WTC11 (cell line): ENCODE measurements around the gene FES. TPM values are rescaled to one million over a fixed set of nuclear protein-coding genes. Genes with fewer than 3 reads are reported as not detected.

Experiments used
- ATAC-seq: fragments of 200-7000 bp; cut with Tn5 transposase; 2 replicates; pipeline ENCODE4 v1.10.0; 2021; ENCODE audit warnings: mild to moderate bottlenecking, moderate library complexity
- CTCF ChIA-PET: fragments of 300-600 bp; sonication (Branson Sonifier 250); formaldehyde crosslinking; loops from one replicate; lab custom pipeline; 2021; ENCODE audit warnings: antibody characterized with exemption; lab: Charles Lee
- POLR2A ChIA-PET: fragments of 350-600 bp; sonication (Branson Sonifier 250); formaldehyde crosslinking; loops from one replicate; lab custom pipeline; 2021; ENCODE audit warnings: antibody characterized with exemption; lab: Charles Lee
- DNase-seq: peaks from one replicate; pipeline ENCODE4 v3.0.0; 2021; ENCODE audit warnings: low spot score
- H3K27ac Mint-ChIP-seq: 2 replicates; pipeline ENCODE4 v1.8.0; 2021; ENCODE audit warnings: mixed read lengths
- H3K27me3 Mint-ChIP-seq: 2 replicates; pipeline ENCODE4 v1.8.0; 2021; ENCODE audit warnings: low read depth, mild to moderate bottlenecking, moderate library complexity, mixed read lengths
- H3K36me3 Mint-ChIP-seq: 2 replicates; pipeline ENCODE4 v1.8.0; 2021; ENCODE audit warnings: mixed read lengths
- H3K4me1 Mint-ChIP-seq: 2 replicates; pipeline ENCODE4 v1.8.0; 2022; ENCODE audit warnings: mixed read lengths
- H3K4me3 Mint-ChIP-seq: 2 replicates; pipeline ENCODE4 v1.8.0; 2021; ENCODE audit warnings: mild to moderate bottlenecking, moderate library complexity, mixed read lengths
- H3K9me3 Mint-ChIP-seq: 2 replicates; pipeline ENCODE4 v1.8.0; 2021; ENCODE audit warnings: mixed read lengths
- CREM ChIP-seq: sonication (generic); formaldehyde crosslinking; IDR thresholded peaks from 2 replicates; pipeline ENCODE4 v1.8.1; 2022; ENCODE audit warnings: mild to moderate bottlenecking, missing genetic modification reagents, moderate library complexity
- FOXK1 ChIP-seq: sonication (generic); formaldehyde crosslinking; IDR thresholded peaks from 2 replicates; pipeline ENCODE4 v1.8.0; 2022; ENCODE audit warnings: mild to moderate bottlenecking, moderate library complexity, missing genetic modification reagents
- GABPB1 ChIP-seq: sonication (generic); formaldehyde crosslinking; IDR thresholded peaks from 2 replicates; pipeline ENCODE4 v1.8.1; 2023; ENCODE audit warnings: mild to moderate bottlenecking, missing genetic modification reagents
- GTF2I ChIP-seq: fragments of 250-450 bp; sonication (Bioruptor Pico); conservative IDR thresholded peaks from 2 replicates; pipeline ENCODE4 v1.4.0; 2021; ENCODE audit warnings: mild to moderate bottlenecking
- IRF2 ChIP-seq: sonication (generic); formaldehyde crosslinking; IDR thresholded peaks from 2 replicates; pipeline ENCODE4 v1.8.0; 2022; ENCODE audit warnings: low read depth, missing genetic modification reagents, borderline replicate concordance
- MYBL2 ChIP-seq: sonication (generic); formaldehyde crosslinking; IDR thresholded peaks from 2 replicates; pipeline ENCODE4 v1.8.1; 2023; ENCODE audit warnings: mild to moderate bottlenecking, moderate library complexity, missing genetic modification reagents
- TP53 ChIP-seq: sonication (generic); formaldehyde crosslinking; IDR thresholded peaks from 2 replicates; pipeline ENCODE4 v1.8.1; 2023; ENCODE audit warnings: mild to moderate bottlenecking, missing genetic modification reagents
- ZNF121 ChIP-seq: sonication (generic); formaldehyde crosslinking; IDR thresholded peaks from 2 replicates; pipeline ENCODE4 v1.8.0; 2023; ENCODE audit warnings: missing genetic modification reagents
- ZNF219 ChIP-seq: sonication (generic); formaldehyde crosslinking; IDR thresholded peaks from 2 replicates; pipeline ENCODE4 v1.8.0; 2023; ENCODE audit warnings: missing genetic modification reagents, mild to moderate bottlenecking, borderline replicate concordance
- ZNF396 ChIP-seq: fragments of 250-450 bp; sonication (Bioruptor Pico); IDR thresholded peaks from 2 replicates; pipeline ENCODE4 v1.8.0; 2021; ENCODE audit warnings: mild to moderate bottlenecking, moderate library complexity, borderline replicate concordance
- total RNA-seq: library from RNA; stranded (reverse); gene quantifications from 3 replicates; pipeline ENCODE4 v1.2.3, GENCODE V29; 2021
- TF ChIP-seq, protein P1 (sequence below): fragments of 250-450 bp; sonication (Bioruptor Pico); IDR thresholded peaks from 2 replicates; pipeline ENCODE4 v1.9.0; 2021; ENCODE audit warnings: moderate library complexity, mild to moderate bottlenecking, inconsistent platforms, borderline replicate concordance
- TF ChIP-seq, protein P2 (sequence below): fragments of 250-450 bp; sonication (Bioruptor Pico); IDR thresholded peaks from 2 replicates; pipeline ENCODE4 v1.9.0; 2021; ENCODE audit warnings: mild to moderate bottlenecking, borderline replicate concordance
- TF ChIP-seq, protein P3 (sequence below): sonication (generic); formaldehyde crosslinking; IDR thresholded peaks from 2 replicates; pipeline ENCODE4 v1.8.1; 2022; ENCODE audit warnings: mild to moderate bottlenecking, moderate library complexity, missing genetic modification reagents
- TF ChIP-seq, protein P4 (sequence below): sonication (generic); formaldehyde crosslinking; IDR thresholded peaks from 2 replicates; pipeline ENCODE4 v1.8.1; 2023; ENCODE audit warnings: mild to moderate bottlenecking, moderate library complexity, missing genetic modification reagents
- TF ChIP-seq, protein P5 (sequence below): fragments of 250-450 bp; sonication (Bioruptor Pico); conservative IDR thresholded peaks from 2 replicates; pipeline ENCODE4 v1.9.0; 2021; ENCODE audit warnings: mild to moderate bottlenecking
- TF ChIP-seq, protein P6 (sequence below): fragments of 250-450 bp; sonication (Bioruptor Pico); IDR thresholded peaks from 2 replicates; pipeline ENCODE4 v2.1.2; 2022; ENCODE audit warnings: mild to moderate bottlenecking, moderate library complexity
- TF ChIP-seq, protein P7 (sequence below): sonication (generic); formaldehyde crosslinking; IDR thresholded peaks from 2 replicates; pipeline ENCODE4 v1.8.1; 2022; ENCODE audit warnings: missing genetic modification reagents, borderline replicate concordance

Gene FES
- total RNA-seq, 1 experiment from 2014 or later = 10.0 TPM

DNA sequence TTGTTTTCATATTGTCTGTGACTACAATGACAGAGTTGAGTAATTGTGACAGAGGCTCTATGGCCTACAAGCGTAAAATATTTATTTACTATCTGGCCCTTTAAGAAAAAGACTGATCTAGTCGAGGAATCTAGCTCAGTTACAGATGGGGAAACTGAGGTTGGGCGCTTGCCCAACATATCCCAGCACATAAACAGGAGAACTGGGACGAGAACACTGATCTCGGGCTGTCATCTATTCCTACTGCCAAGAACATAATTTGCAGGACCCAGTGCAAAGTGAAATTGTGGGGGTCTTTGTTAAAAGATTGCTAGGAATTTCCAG is 1.9 kb downstream of the FES start:
- Mint-ChIP-seq H3K36me3 (no peaks in the 10 kb centered on the region), H3K9me3 (no peaks in the 10 kb centered on the region), H3K27me3 (no peaks in the 10 kb centered on the region), H3K4me3 (no peak overlapping the region), H3K4me1 (peaks cover 22% of the 10 kb centered on the region), H3K27ac (no peak overlapping the region)
- no peak for DNase-seq
- ATAC-seq = no peak
- ChIA-PET CTCF (interaction anchor here (0.6 to 4.9 kb wide), 46 partner anchors 9 to 743 kb away, joined by 3 to 75 read pairs (median 4); partner anchors contain the start of genes BLM, FURIN, HDDC3 and IQGAP1), POLR2A (interaction anchor here (0.5 to 2.7 kb wide), 2 partner anchors 17 to 981 kb away, joined by 3 to 8 read pairs; partner anchors contain the start of gene FURIN)
- TF ChIP-seq IRF2 = no peak
- TF ChIP-seq, protein P1, sequence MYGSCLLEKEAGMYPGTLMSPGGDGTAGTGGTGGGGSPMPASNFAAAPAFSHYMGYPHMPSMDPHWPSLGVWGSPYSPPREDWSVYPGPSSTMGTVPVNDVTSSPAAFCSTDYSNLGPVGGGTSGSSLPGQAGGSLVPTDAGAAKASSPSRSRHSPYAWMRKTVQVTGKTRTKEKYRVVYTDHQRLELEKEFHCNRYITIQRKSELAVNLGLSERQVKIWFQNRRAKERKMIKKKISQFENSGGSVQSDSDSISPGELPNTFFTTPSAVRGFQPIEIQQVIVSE (CRISPR knock-in tag) = no peak
- TF ChIP-seq, protein P2, sequence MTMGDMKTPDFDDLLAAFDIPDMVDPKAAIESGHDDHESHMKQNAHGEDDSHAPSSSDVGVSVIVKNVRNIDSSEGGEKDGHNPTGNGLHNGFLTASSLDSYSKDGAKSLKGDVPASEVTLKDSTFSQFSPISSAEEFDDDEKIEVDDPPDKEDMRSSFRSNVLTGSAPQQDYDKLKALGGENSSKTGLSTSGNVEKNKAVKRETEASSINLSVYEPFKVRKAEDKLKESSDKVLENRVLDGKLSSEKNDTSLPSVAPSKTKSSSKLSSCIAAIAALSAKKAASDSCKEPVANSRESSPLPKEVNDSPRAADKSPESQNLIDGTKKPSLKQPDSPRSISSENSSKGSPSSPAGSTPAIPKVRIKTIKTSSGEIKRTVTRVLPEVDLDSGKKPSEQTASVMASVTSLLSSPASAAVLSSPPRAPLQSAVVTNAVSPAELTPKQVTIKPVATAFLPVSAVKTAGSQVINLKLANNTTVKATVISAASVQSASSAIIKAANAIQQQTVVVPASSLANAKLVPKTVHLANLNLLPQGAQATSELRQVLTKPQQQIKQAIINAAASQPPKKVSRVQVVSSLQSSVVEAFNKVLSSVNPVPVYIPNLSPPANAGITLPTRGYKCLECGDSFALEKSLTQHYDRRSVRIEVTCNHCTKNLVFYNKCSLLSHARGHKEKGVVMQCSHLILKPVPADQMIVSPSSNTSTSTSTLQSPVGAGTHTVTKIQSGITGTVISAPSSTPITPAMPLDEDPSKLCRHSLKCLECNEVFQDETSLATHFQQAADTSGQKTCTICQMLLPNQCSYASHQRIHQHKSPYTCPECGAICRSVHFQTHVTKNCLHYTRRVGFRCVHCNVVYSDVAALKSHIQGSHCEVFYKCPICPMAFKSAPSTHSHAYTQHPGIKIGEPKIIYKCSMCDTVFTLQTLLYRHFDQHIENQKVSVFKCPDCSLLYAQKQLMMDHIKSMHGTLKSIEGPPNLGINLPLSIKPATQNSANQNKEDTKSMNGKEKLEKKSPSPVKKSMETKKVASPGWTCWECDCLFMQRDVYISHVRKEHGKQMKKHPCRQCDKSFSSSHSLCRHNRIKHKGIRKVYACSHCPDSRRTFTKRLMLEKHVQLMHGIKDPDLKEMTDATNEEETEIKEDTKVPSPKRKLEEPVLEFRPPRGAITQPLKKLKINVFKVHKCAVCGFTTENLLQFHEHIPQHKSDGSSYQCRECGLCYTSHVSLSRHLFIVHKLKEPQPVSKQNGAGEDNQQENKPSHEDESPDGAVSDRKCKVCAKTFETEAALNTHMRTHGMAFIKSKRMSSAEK (CRISPR knock-in tag) = no peak

DNA sequence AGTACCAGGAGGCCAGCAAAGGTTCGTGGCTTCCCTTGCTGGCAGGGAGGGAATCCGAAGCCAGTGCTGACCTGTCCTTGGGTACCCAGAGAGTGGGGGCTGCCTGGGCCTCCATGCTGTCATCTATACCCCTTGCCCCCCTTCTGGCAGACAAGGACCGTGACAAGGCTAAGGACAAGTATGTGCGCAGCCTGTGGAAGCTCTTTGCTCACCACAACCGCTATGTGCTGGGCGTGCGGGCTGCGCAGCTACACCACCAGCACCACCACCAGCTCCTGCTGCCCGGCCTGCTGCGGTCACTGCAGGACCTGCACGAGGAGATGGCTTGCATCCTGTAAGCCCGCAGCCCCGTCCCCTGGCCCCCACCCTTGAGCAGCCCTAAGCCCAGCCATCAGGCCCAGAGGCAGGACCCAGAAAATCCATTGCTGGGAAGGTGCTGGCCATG is 2.8 kb downstream of the FES start:
- ATAC-seq = no peak
- no peak for DNase-seq
- TF ChIP-seq FOXK1 (no peak), GABPB1 (CRISPR knock-in tag) (no peak), TP53 (CRISPR knock-in tag) (no peak), CREM (CRISPR knock-in tag) (no peak), MYBL2 (no peak), ZNF396 (CRISPR knock-in tag) (no peak), ZNF219 (no peak), GTF2I (CRISPR knock-in tag) (no peak), ZNF121 (CRISPR knock-in tag) (no peak)
- TF ChIP-seq, protein P3, sequence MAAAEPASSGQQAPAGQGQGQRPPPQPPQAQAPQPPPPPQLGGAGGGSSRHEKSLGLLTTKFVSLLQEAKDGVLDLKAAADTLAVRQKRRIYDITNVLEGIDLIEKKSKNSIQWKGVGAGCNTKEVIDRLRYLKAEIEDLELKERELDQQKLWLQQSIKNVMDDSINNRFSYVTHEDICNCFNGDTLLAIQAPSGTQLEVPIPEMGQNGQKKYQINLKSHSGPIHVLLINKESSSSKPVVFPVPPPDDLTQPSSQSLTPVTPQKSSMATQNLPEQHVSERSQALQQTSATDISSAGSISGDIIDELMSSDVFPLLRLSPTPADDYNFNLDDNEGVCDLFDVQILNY (CRISPR knock-in tag) = no peak
- TF ChIP-seq, protein P4, sequence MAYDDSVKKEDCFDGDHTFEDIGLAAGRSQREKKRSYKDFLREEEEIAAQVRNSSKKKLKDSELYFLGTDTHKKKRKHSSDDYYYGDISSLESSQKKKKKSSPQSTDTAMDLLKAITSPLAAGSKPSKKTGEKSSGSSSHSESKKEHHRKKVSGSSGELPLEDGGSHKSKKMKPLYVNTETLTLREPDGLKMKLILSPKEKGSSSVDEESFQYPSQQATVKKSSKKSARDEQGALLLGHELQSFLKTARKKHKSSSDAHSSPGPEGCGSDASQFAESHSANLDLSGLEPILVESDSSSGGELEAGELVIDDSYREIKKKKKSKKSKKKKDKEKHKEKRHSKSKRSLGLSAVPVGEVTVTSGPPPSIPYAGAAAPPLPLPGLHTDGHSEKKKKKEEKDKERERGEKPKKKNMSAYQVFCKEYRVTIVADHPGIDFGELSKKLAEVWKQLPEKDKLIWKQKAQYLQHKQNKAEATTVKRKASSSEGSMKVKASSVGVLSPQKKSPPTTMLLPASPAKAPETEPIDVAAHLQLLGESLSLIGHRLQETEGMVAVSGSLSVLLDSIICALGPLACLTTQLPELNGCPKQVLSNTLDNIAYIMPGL (CRISPR knock-in tag) = no peak
- TF ChIP-seq, protein P5, sequence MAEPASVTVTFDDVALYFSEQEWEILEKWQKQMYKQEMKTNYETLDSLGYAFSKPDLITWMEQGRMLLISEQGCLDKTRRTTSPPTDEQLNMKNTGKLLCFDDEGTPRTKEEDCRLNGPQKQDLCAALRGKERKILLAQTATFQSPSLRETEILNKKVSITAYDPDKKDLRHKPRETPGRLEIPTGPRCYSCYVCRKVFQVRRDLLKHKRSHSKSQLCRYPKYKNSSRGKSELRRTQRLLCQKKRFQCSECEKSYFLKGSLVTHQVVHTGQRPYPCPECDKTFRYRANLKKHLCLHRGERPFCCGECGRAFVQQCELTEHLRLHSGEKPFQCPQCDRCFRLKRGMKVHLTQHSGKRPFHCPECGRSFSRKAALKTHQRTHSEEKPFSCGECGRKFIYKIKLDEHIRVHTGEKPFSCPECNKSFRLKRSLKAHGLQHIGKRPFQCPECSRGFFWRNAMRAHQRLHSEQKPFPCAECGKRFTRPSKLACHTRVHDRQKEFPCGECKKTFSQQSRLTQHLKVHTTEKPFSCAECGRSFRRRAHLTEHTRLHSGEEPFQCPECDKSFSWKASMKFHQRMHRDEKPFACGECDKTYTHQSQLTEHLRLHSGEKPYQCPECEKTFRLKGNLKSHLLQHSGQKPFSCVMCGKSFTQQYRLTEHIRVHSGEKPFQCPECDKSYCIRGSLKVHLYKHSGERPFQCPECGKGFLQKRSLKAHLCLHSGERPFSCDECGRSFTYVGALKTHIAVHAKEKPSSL (CRISPR knock-in tag) = no peak
- TF ChIP-seq, protein P6, sequence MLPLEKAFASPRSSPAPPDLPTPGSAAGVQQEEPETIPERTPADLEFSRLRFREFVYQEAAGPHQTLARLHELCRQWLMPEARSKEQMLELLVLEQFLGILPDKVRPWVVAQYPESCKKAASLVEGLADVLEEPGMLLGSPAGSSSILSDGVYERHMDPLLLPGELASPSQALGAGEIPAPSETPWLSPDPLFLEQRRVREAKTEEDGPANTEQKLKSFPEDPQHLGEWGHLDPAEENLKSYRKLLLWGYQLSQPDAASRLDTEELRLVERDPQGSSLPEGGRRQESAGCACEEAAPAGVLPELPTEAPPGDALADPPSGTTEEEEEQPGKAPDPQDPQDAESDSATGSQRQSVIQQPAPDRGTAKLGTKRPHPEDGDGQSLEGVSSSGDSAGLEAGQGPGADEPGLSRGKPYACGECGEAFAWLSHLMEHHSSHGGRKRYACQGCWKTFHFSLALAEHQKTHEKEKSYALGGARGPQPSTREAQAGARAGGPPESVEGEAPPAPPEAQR (CRISPR knock-in tag) = no peak
- TF ChIP-seq, protein P7, sequence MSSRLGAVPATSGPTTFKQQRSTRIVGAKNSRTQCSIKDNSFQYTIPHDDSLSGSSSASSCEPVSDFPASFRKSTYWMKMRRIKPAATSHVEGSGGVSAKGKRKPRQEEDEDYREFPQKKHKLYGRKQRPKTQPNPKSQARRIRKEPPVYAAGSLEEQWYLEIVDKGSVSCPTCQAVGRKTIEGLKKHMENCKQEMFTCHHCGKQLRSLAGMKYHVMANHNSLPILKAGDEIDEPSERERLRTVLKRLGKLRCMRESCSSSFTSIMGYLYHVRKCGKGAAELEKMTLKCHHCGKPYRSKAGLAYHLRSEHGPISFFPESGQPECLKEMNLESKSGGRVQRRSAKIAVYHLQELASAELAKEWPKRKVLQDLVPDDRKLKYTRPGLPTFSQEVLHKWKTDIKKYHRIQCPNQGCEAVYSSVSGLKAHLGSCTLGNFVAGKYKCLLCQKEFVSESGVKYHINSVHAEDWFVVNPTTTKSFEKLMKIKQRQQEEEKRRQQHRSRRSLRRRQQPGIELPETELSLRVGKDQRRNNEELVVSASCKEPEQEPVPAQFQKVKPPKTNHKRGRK = no peak
- POLR2A ChIA-PET = no interaction called here
- CTCF ChIA-PET = interaction anchor here (0.7 to 4.8 kb wide), 9 partner anchors 17 to 567 kb away, joined by 3 to 75 read pairs (median 8); partner anchors contain the start of genes BLM, FURIN, HDDC3 and UNC45A
- H3K9me3 Mint-ChIP-seq = no peaks in the 10 kb centered on the region
- no peaks in the 10 kb centered on the region for H3K36me3 Mint-ChIP-seq
- no peak overlapping the region for H3K4me3 Mint-ChIP-seq
- no peaks in the 10 kb centered on the region for H3K27me3 Mint-ChIP-seq
- peaks cover 22% of the 10 kb centered on the region for H3K4me1 Mint-ChIP-seq
- no peak overlapping the region for H3K27ac Mint-ChIP-seq
